ENCODE results near the gene VDR.

DNA sequence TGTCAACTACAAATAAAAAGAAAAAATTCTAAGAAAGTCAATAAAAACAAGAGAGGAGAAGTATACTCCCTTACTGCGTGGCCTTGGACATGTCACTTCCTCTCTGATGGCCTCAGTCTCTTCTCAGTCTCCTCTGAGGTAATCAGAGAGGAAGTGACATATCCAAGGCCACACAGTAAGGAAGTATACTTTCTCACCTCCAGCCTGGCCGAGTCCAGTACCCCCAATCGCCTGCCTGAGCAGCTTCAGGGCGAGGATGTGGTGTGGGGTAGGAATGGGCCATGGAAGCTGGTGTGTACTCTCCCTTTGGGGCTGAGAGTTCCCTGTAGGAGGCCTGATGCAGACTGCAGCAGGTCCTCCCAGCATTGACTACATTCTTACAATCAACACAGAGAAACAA is 15.8 kb downstream of the VDR start:
- no peak for TF ChIP-seq POLR2A (IDR thresholded peaks at IDR 0.05; ENCODE audit: low read length)
- TF ChIP-seq GATA1 (IDR thresholded peaks at IDR 0.05; ENCODE audit: low read depth, low read length) = no peak

Measured in erythroblast (primary cell).